NCI-H526 (cell line): ENCODE measurements around the gene PTPRN2.
A peak's percentile ranks its signal among the peaks of the same experiment; 100 is the strongest.
"Not testable (repeated sequence)": the region's sequence is repeated elsewhere in the genome, so short reads cannot be mapped to it uniquely, and the experiment has no call there.

Source experiments
- DNase-seq, 2 experiments: peaks; one replicate each; lab custom pipeline; 2025; lab: John Stamatoyannopoulos, UW

PTPRN2 gene

GRCh38 chr7:158385496-158386354 is 201.9 kb downstream of the PTPRN2 start:
- not testable (repeated sequence) for DNase-seq

- DNase-seq = peak in 1 of 2 experiments; percentile 64
Measured at GRCh38 chr7:158384746-158385145, 202.9 kb downstream of the PTPRN2 start.

GRCh38 chr7:158383665-158384064 is 204.0 kb downstream of the PTPRN2 start:
- DNase-seq = no peak

- no peak for DNase-seq
Measured at GRCh38 chr7:158382363-158383254, 205.0 kb downstream of the PTPRN2 start.

GRCh38 chr7:158381956-158382355 is 205.7 kb downstream of the PTPRN2 start:
- DNase-seq = no peak

GRCh38 chr7:158378978-158379377 is 208.6 kb downstream of the PTPRN2 start:
- no peak for DNase-seq

- peak; percentile 57 to 82 for DNase-seq
Measured at GRCh38 chr7:158377800-158378623, 209.6 kb downstream of the PTPRN2 start.

GRCh38 chr7:158376839-158377186 is 210.8 kb downstream of the PTPRN2 start:
- not testable (repeated sequence) for DNase-seq

GRCh38 chr7:158376146-158376838 is 211.3 kb downstream of the PTPRN2 start:
- DNase-seq = not testable (repeated sequence)

- no peak for DNase-seq
Measured at GRCh38 chr7:158375034-158375433, 212.6 kb downstream of the PTPRN2 start.

- DNase-seq = no peak
Measured at GRCh38 chr7:158374586-158374985, 213.0 kb downstream of the PTPRN2 start.

- DNase-seq = no peak
Measured at GRCh38 chr7:158374146-158374545, 213.5 kb downstream of the PTPRN2 start.

- DNase-seq = peak; percentile 28 to 55
Measured at GRCh38 chr7:158373476-158374133, 214.0 kb downstream of the PTPRN2 start.

GRCh38 chr7:158372400-158373342 is 215.0 kb downstream of the PTPRN2 start:
- DNase-seq = no peak

GRCh38 chr7:158371856-158372255 is 215.8 kb downstream of the PTPRN2 start:
- DNase-seq = no peak

GRCh38 chr7:158369866-158370265 is 217.8 kb downstream of the PTPRN2 start:
- no peak for DNase-seq

GRCh38 chr7:158369290-158369689 is 218.3 kb downstream of the PTPRN2 start:
- no peak for DNase-seq

GRCh38 chr7:158368449-158368848 is 219.2 kb downstream of the PTPRN2 start:
- no peak for DNase-seq

- no peak for DNase-seq
Measured at GRCh38 chr7:158367634-158367982, 220.0 kb downstream of the PTPRN2 start.
